Retinal pigment epithelial cell (primary cell): ENCODE data around the gene CPLX3.
A peak's percentile ranks its signal among the peaks of the same experiment; 100 is the strongest.

Source experiments
- DNase-seq: peaks from one replicate; pipeline ENCODE4 v3.0.0-alpha.2; 2010; ENCODE audit warnings: low read depth
- H3K4me3 ChIP-seq: 2 replicates; pipeline ENCODE4 v1.5.1; 2011; ENCODE audit warnings: mild to moderate bottlenecking, low read length, control low read depth, moderate library complexity
- CTCF ChIP-seq: conservative IDR thresholded peaks from 2 replicates; pipeline ENCODE4 v1.5.1; 2011; ENCODE audit warnings: low read depth, low read length, control low read depth, inconsistent platforms

The CPLX3 gene

GRCh38 chr15:74793135-74794028 is 33.0 kb upstream of the CPLX3 start:
- H3K4me3 ChIP-seq: no peak overlapping the region
- peak; percentile 18 for TF ChIP-seq CTCF
- DNase-seq: no peak

- no peak for TF ChIP-seq CTCF
- no peak for DNase-seq
- H3K4me3 ChIP-seq: no peak overlapping the region
Observed at GRCh38 chr15:74794248-74794969, 32.0 kb upstream of the CPLX3 start.

DNA sequence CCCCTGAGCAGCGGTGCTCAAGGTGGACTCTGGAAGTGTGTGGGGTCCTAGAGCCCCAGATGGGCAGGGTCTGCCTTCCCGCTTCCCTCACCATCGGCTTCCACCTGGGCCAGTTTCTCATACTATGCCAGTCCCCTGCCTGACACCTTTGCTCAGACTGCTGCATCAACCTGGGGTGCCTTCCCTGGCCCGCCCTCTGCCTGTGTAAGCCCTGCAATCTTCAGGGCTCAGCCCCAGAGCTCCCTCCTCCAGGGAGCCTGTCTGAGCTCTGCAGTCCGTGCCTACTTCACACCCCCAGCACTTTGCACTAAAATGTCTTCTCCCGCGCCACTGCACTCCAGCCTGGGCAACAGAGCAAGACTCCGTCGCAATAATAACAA is 31.5 kb upstream of the CPLX3 start:
- no peak for TF ChIP-seq CTCF
- H3K4me3 ChIP-seq: no peak overlapping the region
- no peak for DNase-seq

GRCh38 chr15:74795966-74796625 is 30.3 kb upstream of the CPLX3 start:
- TF ChIP-seq CTCF: no peak
- H3K4me3 ChIP-seq: no peak overlapping the region
- DNase-seq: no peak

DNA sequence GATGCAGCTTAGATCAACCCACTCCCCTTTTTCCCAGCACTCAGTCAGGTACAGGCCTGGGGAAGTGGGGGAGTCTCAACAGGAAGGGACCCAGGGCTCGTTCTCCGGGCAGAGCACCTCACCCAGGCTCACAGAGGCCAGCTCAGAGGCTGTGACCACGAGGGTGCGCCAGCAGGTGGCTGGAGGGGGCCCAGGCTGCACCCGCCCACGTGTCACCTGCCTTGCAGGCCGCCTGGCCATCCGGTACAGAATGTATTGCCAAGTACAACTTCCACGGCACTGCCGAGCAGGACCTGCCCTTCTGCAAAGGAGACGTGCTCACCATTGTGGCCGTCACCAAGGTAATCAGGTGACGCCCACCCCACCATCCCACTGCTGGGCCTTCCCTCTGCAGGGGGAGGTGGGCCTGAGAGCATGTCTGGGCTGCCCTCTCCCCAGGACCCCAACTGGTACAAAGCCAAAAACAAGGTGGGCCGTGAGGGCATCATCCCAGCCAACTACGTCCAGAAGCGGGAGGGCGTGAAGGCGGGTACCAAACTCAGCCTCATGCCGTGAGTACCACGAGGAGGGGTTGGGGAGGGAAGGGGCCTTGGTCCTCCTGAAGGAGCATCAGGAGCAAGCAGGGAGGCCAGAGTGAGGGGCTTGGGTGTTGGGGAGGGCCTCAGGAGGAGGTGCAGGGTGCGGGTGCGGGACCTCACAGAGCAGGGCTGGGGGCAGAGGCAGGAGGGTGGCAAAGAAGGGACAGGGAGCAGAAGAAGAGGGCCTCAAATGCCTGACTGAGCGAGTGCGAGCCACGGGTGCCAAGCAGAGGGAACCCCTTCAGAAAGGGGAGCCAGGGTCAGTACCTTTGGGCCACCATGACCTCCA is 27.8 kb upstream of the CPLX3 start:
- no peak overlapping the region for H3K4me3 ChIP-seq
- DNase-seq: no peak
- no peak for TF ChIP-seq CTCF

DNA sequence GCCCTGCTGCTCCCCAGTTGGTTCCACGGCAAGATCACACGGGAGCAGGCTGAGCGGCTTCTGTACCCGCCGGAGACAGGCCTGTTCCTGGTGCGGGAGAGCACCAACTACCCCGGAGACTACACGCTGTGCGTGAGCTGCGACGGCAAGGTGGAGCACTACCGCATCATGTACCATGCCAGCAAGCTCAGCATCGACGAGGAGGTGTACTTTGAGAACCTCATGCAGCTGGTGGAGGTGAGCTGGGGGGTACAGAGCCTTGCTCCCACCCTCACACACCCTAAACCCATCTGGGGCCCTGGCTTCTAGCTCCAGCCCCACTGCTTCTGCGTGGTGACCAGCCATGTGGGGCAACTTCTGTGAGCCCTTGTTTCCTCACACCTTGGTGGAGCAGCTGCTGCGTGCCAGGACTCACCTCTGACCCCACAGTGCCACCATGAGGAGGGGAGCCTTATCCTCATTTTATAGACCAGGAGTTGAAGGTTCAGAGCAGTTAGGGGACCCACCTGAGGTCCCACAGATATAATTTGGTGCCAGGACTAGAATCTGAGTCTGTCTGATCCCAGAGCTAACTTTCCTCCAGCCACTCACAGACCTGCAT is 27.1 kb upstream of the CPLX3 start:
- no peak for TF ChIP-seq CTCF
- no peak for DNase-seq
- no peak overlapping the region for H3K4me3 ChIP-seq
